Measurements from ENCODE around the gene DDX56. TPM values are rescaled to one million over a fixed set of nuclear protein-coding genes. Genes with fewer than 3 reads are reported as not detected.
A peak's percentile ranks its signal among the peaks of the same experiment; 100 is the strongest.

The DDX56 gene
- total and polyA plus RNA-seq, 9 of the 15 experiments (the other 6 are each of a cell fraction or from before 2014, with no cell fraction given) = 33.0 to 145 (median 102) TPM

DNA sequence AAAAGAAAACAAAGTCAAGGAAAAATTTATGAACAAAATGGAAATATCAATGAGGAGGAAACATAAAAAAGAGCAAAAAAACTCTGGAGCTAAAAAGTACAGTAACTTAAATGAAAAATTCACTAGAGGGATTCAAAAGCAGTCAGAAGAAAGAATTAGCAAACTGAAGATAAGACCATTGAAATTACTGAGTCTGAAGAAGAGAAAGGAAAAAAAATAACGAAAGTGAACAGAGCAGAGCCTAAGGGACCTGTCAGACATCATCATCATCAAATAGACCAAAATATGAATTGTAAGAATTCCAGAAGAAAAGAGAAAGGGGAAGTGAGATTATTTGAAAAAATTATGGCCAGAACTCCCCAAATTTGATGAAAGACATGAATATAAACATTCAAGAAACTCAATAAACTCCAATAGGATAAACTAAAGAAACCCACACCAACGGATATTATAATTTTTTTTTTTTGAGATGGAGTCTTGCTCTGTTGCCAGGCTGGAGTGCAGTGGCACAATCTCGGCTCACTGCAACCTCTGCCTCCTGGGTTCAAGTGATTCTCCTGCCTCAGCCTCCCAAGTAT, 48.8 kb downstream of the DDX56 start (continued):
- peak in 1 of 2 experiments; percentile 72; a peak in 2 of 3 replicates for TF ChIP-seq CBX3 (IDR thresholded peaks at IDR 0.05; ENCODE audit: borderline replicate concordance in 1 of 2, low read length in 2 of 2)
- TF ChIP-seq TRIM24 (IDR thresholded peaks at IDR 0.05) = peak; percentile 42 to 60; a peak in 3 of 4 replicates
- no peak for TF ChIP-seq GTF2B (IDR thresholded peaks at IDR 0.05; ENCODE audit: extremely low read depth, insufficient read length)
- no peak for TF ChIP-seq KLF16 (IDR thresholded peaks at IDR 0.05)

DNA sequence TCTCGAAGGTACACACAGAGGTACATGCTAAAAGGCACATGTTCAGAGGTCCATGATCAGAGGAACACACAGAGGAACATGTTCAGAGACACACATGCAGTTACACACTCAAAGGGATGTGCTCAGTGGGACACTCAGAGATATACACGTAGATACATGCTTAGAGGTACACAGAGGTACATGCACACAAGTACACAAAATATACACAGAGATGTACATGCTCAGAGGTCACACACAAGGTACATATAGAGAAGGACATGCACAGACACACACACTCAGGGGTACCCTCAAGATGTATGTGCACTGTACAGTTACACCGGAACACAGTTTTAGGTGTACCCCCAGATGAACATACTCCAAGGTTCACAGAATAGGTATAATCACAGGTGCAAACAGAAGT, 51.4 kb downstream of the DDX56 start:
- Histone ChIP-seq H3K4me3 (no peak overlapping the region), H3K4me2 (ENCODE audit: insufficient read depth, low read length) (no peak overlapping the region), H3K9me1 (ENCODE audit: control insufficient read depth, insufficient read depth, low read length) (no peaks in the 10 kb centered on the region), H3K9ac (ENCODE audit: insufficient read depth in 1 of 2, low read depth in 2 of 2, low read length in 2 of 2) (no peak overlapping the region), H3K9me3 (replicated peaks; ENCODE audit: control insufficient read depth, insufficient read depth, low read depth, low read length) (peaks cover 5% of the 10 kb centered on the region; the same call in 1 of the 2 replicates), H4K20me1 (replicated peaks; ENCODE audit: control insufficient read depth, insufficient read depth, low read length) (no peaks in the 10 kb centered on the region), H3K79me2 (ENCODE audit: control insufficient read depth, insufficient read depth, low read length) (no peaks in the 10 kb centered on the region), H3K4me1 (replicated peaks in 1 of 2; ENCODE audit: control insufficient read depth in 2 of 2, insufficient read depth in 2 of 2, low read length in 2 of 2) (peaks cover 0 to 6% of the 10 kb centered on the region in 2 experiments; a peak in 2 of 5 replicates), H2AFZ (ENCODE audit: low read depth, low read length) (no peak overlapping the region), H3K27ac (ENCODE audit: extremely low read depth, low read depth, low read length) (no peak overlapping the region), H3K36me3 (ENCODE audit: control insufficient read depth, insufficient read depth, low read length) (no peaks in the 10 kb centered on the region), H3K27me3 (ENCODE audit: control insufficient read depth in 2 of 2, insufficient read depth in 2 of 2, low read length in 2 of 2) (peaks cover 6 to 38% of the 10 kb centered on the region in 2 experiments; a peak in 4 of 5 replicates)
- no TSS peak for BruUV-seq (replicated peaks)
- ChIA-PET POLR2A (no interaction called here), CTCF (ENCODE audit: low intra/inter-chr PET ratio) (no interaction called here)
- 3% methylated on average over 3 of the region's 3 CpGs for WGBS (ENCODE audit: insufficient coverage, low coverage, missing lambda C conversion rate)
- intact Hi-C loops (cut with micrococcal nuclease) = no loop called here
- in situ Hi-C loops (cut with MboI) = no loop called here
- no peak for DNase-seq (ENCODE audit: extremely low read depth in 1 of 4, low spot score in 3 of 4)
- no peak for ATAC-seq
- no peak for FAIRE-seq
- TF ChIP-seq KDM1A (IDR thresholded peaks at IDR 0.05) (peak in 1 of 2 experiments; percentile 76; a peak in 1 of 4 replicates), PURB (CRISPR knock-in tag; IDR thresholded peaks at IDR 0.05; ENCODE audit: low read depth) (no peak)
